Astrocyte (in vitro differentiated cells and primary cell): Measurements from ENCODE around the gene B4GALNT1. TPM values are rescaled to one million over a fixed set of nuclear protein-coding genes. Genes with fewer than 3 reads are reported as not detected.

Experiments
- DNase-seq: peaks from one replicate; pipeline ENCODE4 v3.0.0-alpha.2; 2010; ENCODE audit warnings: low read depth
- FAIRE-seq: peaks from 2 replicates; lab custom pipeline; 2011; peaks lifted over from hg19 to GRCh38; lab: Jason Lieb, UNC
- H2AFZ ChIP-seq: 2 replicates; pipeline ENCODE4 v1.6.0; 2012; ENCODE audit warnings: low read depth, low read length, inconsistent platforms
- H3K27ac ChIP-seq: 2 replicates; pipeline ENCODE4 v1.5.1; 2011; ENCODE audit warnings: low read depth, low read length, inconsistent platforms
- H3K27me3 ChIP-seq: 2 replicates; pipeline ENCODE4 v1.6.0; 2011; ENCODE audit warnings: low read length, inconsistent platforms; ENCODE audit not compliant: insufficient read depth
- H3K36me3 ChIP-seq: 2 replicates; pipeline ENCODE4 v1.5.1; 2011; ENCODE audit warnings: low read length, inconsistent platforms; ENCODE audit not compliant: insufficient read depth
- H3K4me1 ChIP-seq: 2 replicates; pipeline ENCODE4 v1.5.1; 2011; ENCODE audit warnings: low read length, inconsistent platforms; ENCODE audit not compliant: insufficient read depth
- H3K4me2 ChIP-seq: 2 replicates; pipeline ENCODE4 v1.6.0; 2012; ENCODE audit warnings: low read length, inconsistent platforms
- H3K4me3 ChIP-seq: 2 replicates; pipeline ENCODE4 v1.5.1; 2011; ENCODE audit warnings: low read depth, mild to moderate bottlenecking, low read length, inconsistent platforms; ENCODE audit not compliant: insufficient read depth
- H3K79me2 ChIP-seq: 2 replicates; pipeline ENCODE4 v1.6.0; 2012; ENCODE audit warnings: mild to moderate bottlenecking, low read length, inconsistent platforms; ENCODE audit not compliant: insufficient read depth
- H3K9ac ChIP-seq: 2 replicates; pipeline ENCODE4 v1.6.0; 2012; ENCODE audit warnings: mild to moderate bottlenecking, low read length, inconsistent platforms
- H3K9me3 ChIP-seq: 2 replicates; pipeline ENCODE4 v1.5.1; 2012; ENCODE audit warnings: low read depth, mild to moderate bottlenecking, low read length, inconsistent platforms; ENCODE audit not compliant: insufficient read depth
- H4K20me1 ChIP-seq: 2 replicates; pipeline ENCODE4 v1.6.0; 2012; ENCODE audit warnings: low read length, inconsistent platforms; ENCODE audit not compliant: insufficient read depth
- H3K27ac Mint-ChIP-seq: one replicate; pipeline ENCODE4 v1.8.0; 2021; ENCODE audit warnings: mild to moderate bottlenecking, mixed read lengths; ENCODE audit not compliant: unreplicated experiment
- H3K27me3 Mint-ChIP-seq: one replicate; pipeline ENCODE4 v1.8.0; 2021; ENCODE audit warnings: low read depth, mixed read lengths; ENCODE audit not compliant: unreplicated experiment
- H3K36me3 Mint-ChIP-seq: one replicate; pipeline ENCODE4 v1.8.0; 2021; ENCODE audit warnings: low read depth, mixed read lengths; ENCODE audit not compliant: unreplicated experiment
- H3K4me1 Mint-ChIP-seq: one replicate; pipeline ENCODE4 v1.8.0; 2021; ENCODE audit warnings: low read depth, mixed read lengths; ENCODE audit not compliant: unreplicated experiment
- H3K4me3 Mint-ChIP-seq: one replicate; pipeline ENCODE4 v1.8.0; 2021; ENCODE audit warnings: mild to moderate bottlenecking, moderate library complexity, mixed read lengths; ENCODE audit not compliant: unreplicated experiment
- H3K9me3 Mint-ChIP-seq: one replicate; pipeline ENCODE4 v1.8.0; 2021; ENCODE audit warnings: mild to moderate bottlenecking, mixed read lengths; ENCODE audit not compliant: unreplicated experiment
- CTCF ChIP-seq: IDR thresholded peaks from 2 replicates; pipeline ENCODE4 v1.5.1; 2011; ENCODE audit warnings: low read depth, mild to moderate bottlenecking, inconsistent platforms, low read length, moderate library complexity; ENCODE audit not compliant: insufficient read depth
- EZH2 ChIP-seq: IDR thresholded peaks from 2 replicates; pipeline ENCODE4 v1.6.1; 2012; ENCODE audit warnings: mild to moderate bottlenecking, low read length, inconsistent platforms; ENCODE audit not compliant: insufficient read depth
- total RNA-seq: library from RNA; stranded (reverse); gene quantifications from 2 replicates; pipeline ENCODE4 v1.2.1, GENCODE V29; 2021

B4GALNT1 gene
- total RNA-seq, 1 donor from 2014 or later: 2.5 TPM

GRCh38 chr12:57616383-57617101 is 16.5 kb downstream of the B4GALNT1 start:
- Mint-ChIP-seq H3K27ac (peak overlapping the region; percentile 5), H3K9me3 (peaks cover 2% of the 10 kb centered on the region), H3K4me3 (no peak overlapping the region), H3K27me3 (peaks cover 64% of the 10 kb centered on the region), H3K4me1 (peaks cover 8% of the 10 kb centered on the region), H3K36me3 (peaks cover 56% of the 10 kb centered on the region)
- H3K36me3 ChIP-seq: no peaks in the 10 kb centered on the region
- peaks cover 26% of the 10 kb centered on the region for H3K27me3 ChIP-seq
- H3K4me2 ChIP-seq: no peak overlapping the region
- FAIRE-seq: no peak
- no peak overlapping the region for H3K4me3 ChIP-seq
- no peaks in the 10 kb centered on the region for H3K79me2 ChIP-seq
- peaks cover 15% of the 10 kb centered on the region for H4K20me1 ChIP-seq
- TF ChIP-seq EZH2 (no peak), CTCF (no peak)
- H2AFZ ChIP-seq: no peak overlapping the region
- DNase-seq: no peak
- H3K9me3 ChIP-seq: no peaks in the 10 kb centered on the region
- H3K4me1 ChIP-seq: peaks cover 12% of the 10 kb centered on the region
- H3K27ac ChIP-seq: no peak overlapping the region
- no peak overlapping the region for H3K9ac ChIP-seq

GRCh38 chr12:57615637-57616036 is 17.4 kb downstream of the B4GALNT1 start:
- no peak overlapping the region for H2AFZ ChIP-seq
- peaks cover 13% of the 10 kb centered on the region for H4K20me1 ChIP-seq
- H3K9me3 Mint-ChIP-seq: peaks cover under 1% of the 10 kb centered on the region
- H3K27me3 Mint-ChIP-seq: peaks cover 55% of the 10 kb centered on the region
- peaks cover 5% of the 10 kb centered on the region for H3K4me1 Mint-ChIP-seq
- peaks cover 55% of the 10 kb centered on the region for H3K36me3 Mint-ChIP-seq
- FAIRE-seq: no peak
- no peaks in the 10 kb centered on the region for H3K79me2 ChIP-seq
- no peak overlapping the region for H3K9ac ChIP-seq
- no peak overlapping the region for H3K4me3 Mint-ChIP-seq
- TF ChIP-seq EZH2 (no peak), CTCF (no peak)
- H3K36me3 ChIP-seq: no peaks in the 10 kb centered on the region
- H3K27ac ChIP-seq: no peak overlapping the region
- H3K4me3 ChIP-seq: no peak overlapping the region
- no peak for DNase-seq
- no peaks in the 10 kb centered on the region for H3K9me3 ChIP-seq
- peaks cover 10% of the 10 kb centered on the region for H3K4me1 ChIP-seq
- peak overlapping the region; percentile 77 for H3K27ac Mint-ChIP-seq
- H3K4me2 ChIP-seq: no peak overlapping the region
- H3K27me3 ChIP-seq: peaks cover 17% of the 10 kb centered on the region

- TF ChIP-seq CTCF: no peak
- TF ChIP-seq EZH2: no peak
- Histone ChIP-seq H3K36me3 (no peaks in the 10 kb centered on the region), H3K79me2 (no peaks in the 10 kb centered on the region), H3K9me3 (no peaks in the 10 kb centered on the region), H3K27ac (no peak overlapping the region), H4K20me1 (peaks cover 7% of the 10 kb centered on the region), H3K9ac (no peak overlapping the region), H3K4me1 (peaks cover 14% of the 10 kb centered on the region), H2AFZ (no peak overlapping the region), H3K27me3 (peaks cover 11% of the 10 kb centered on the region), H3K4me2 (no peak overlapping the region), H3K4me3 (no peak overlapping the region)
- Mint-ChIP-seq H3K9me3 (no peaks in the 10 kb centered on the region), H3K27me3 (peaks cover 51% of the 10 kb centered on the region), H3K27ac (peak overlapping the region; percentile 77), H3K36me3 (peaks cover 50% of the 10 kb centered on the region), H3K4me3 (peak overlapping the region; percentile 40), H3K4me1 (peaks cover 8% of the 10 kb centered on the region)
- FAIRE-seq (no peak), DNase-seq (no peak)
These were observed 18.0 kb downstream of the B4GALNT1 start for GRCh38 chr12:57614948-57615500.
